Cerebellar cortex (tissue), 1 donor: ENCODE results near the gene GFRA1.
A peak's percentile ranks its signal among the peaks of the same experiment; 100 is the strongest.
"Not testable (repeated sequence)": the region's sequence is repeated elsewhere in the genome, so short reads cannot be mapped to it uniquely, and the experiment has no call there.

Source experiments
- DNase-seq: peaks from one replicate; pipeline ENCODE4 v3.0.0-alpha.2; 2015; ENCODE audit warnings: low spot score

Gene GFRA1

DNA sequence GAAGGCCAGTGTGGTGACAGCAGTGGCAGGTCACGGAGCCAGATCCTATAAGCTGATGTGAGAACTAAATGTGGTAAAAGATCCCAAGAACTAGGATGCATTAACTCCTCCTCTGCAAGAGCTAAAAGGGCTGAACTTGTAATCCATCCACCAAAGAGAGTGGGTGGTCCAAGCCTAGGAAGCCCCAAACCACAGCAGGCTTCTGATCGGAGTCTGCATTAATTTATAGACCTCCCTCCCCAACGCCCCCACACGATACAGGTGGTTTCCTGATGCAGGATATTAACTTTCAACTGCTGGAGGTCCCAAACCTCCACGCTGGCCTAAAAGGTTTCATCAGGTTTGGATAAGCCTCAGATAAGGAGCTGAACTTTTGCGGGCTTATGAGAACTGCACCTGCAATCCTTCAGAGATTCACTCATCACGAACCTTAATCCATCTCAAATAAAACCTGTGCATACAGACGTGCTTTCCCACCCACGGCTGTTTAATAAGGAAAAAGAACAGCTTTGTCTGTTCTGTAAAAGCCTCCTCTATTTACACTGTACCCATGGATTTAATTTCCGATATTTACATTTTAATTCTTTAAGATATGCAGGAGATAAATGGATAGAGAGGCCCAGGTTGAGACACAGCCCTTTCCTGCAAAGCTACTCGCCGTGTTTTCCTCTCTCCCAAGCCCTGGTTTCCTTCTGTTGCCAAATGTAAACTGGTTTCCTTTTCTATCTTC, 74.9 kb downstream of the GFRA1 start:
- DNase-seq = no peak

- DNase-seq = no peak
Measured at GRCh38 chr10:116195583-116195982, 77.4 kb downstream of the GFRA1 start.

DNA sequence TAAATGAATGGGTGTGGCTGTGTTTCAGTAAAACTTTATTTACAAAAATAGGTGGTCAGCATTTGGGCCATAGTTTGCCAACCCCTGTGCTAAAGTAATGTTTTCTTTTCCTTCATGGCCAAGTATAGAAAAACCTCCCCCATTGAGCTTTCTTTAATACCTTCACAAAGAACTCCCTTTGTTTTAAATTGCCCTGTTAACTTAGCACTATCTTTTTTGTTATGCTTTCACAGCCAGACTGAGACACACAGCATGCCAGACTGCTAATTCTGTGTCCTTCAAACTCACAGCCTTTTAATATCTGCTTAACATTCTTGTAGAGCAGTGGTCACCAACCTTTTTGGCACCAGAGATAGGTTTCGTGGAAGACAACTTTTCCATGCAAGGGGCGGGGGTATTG, 78.0 kb downstream of the GFRA1 start:
- no peak for DNase-seq

GRCh38 chr10:116194061-116194460, 78.9 kb downstream of the GFRA1 start:
- DNase-seq = no peak

GRCh38 chr10:116190883-116191282, 82.1 kb downstream of the GFRA1 start:
- DNase-seq = no peak

GRCh38 chr10:116186273-116186672, 86.7 kb downstream of the GFRA1 start:
- no peak for DNase-seq

GRCh38 chr10:116185199-116185867, 87.7 kb downstream of the GFRA1 start:
- no peak for DNase-seq

- DNase-seq = peak; percentile 38
Measured at GRCh38 chr10:116184512-116184794, 88.6 kb downstream of the GFRA1 start.

DNA sequence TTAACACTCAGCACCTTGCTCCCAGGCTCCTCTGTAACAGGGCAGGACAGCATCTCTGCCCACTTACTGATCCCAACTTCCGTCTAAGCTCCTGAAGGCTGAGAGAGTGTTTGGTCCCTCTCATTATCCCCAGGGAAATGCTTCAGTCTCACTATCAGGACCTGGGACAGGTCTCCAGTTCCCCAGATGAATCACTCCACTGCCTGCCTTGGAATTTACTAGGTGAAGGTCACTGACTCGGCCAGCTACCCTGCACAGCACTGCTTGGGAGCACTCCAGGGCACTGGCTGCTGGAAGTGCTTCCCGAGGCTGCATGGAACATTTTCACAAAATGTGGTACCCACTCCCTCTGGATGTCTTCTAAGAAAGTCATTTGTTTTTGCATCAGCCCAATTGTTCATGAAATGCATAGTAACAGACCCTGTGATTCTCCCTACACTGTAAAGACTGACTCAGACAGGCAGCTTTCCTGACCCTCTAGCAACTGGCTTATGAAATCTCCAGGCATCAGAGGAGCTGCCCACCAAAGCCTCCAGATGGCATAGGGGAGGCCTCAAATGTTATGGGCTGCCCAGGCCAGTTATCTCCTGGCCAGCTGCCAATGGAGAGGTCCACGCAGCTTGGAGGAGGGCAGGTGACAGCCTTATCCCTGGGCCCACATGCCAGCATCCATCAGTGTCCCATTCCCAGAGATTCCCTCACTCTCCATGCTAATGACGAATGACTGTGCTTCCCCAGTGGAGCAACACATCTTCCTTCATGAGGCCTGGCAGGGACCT, 89.1 kb downstream of the GFRA1 start:
- peak; percentile 61 for DNase-seq

DNA sequence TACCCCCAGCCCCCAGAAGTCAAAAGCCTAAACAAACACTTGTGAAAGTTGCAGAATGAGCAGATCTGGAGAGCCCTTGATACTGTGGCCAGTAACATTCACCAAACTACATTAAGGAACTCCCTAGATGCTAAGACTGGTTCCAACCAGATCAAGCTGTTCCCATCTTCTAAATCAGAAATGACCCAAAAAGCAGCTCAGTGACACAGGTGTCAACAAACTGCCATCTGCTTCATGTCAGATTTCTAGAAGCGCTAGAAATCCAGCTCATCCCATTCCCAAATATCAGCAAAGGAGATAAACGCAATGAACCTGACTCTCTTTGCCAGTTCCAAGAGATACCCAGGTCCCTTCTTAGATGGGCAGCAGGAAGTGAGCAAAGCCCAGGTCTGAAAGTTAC, 90.6 kb downstream of the GFRA1 start:
- DNase-seq = peak; percentile 72

DNA sequence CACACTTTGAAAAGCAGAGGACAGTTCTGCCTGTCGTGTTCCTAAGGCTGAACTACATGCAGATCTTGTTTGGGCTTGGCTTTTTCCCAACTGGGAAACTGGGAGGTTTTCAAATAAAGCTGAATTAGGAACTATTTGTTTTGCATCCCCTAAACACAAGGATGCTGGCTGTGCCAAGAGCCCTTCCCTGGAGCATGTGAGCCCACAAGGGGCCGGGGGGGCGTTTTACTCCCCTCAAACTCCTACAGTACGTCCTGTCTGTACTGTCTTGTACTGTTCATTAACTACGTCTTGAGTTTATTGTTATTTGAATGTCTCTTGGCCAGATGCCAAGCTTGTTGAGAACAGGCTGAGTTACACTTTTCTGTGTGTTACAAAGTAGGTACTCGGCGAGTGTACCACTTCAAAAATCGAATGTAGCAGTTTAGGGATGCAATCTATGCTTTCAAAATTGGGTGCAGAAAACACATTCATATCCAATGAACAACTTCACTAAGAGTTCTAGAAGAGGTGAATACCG, 94.9 kb downstream of the GFRA1 start:
- DNase-seq = no peak

GRCh38 chr10:116175231-116175630, 97.8 kb downstream of the GFRA1 start:
- no peak for DNase-seq

GRCh38 chr10:116171505-116171904, 101.5 kb downstream of the GFRA1 start:
- DNase-seq = no peak

GRCh38 chr10:116170815-116171250, 102.2 kb downstream of the GFRA1 start:
- DNase-seq = no peak

- DNase-seq = no peak
Measured at GRCh38 chr10:116169782-116170445, 103.1 kb downstream of the GFRA1 start.

GRCh38 chr10:116168745-116169144, 104.3 kb downstream of the GFRA1 start:
- DNase-seq = no peak

GRCh38 chr10:116168329-116168728, 104.7 kb downstream of the GFRA1 start:
- peak; percentile 44 for DNase-seq

GRCh38 chr10:116165941-116166340, 107.1 kb downstream of the GFRA1 start:
- DNase-seq = not testable (repeated sequence)

GRCh38 chr10:116164291-116164690, 108.7 kb downstream of the GFRA1 start:
- DNase-seq = no peak

GRCh38 chr10:116163333-116164131, 109.5 kb downstream of the GFRA1 start:
- DNase-seq = no peak

GRCh38 chr10:116162851-116163250, 110.2 kb downstream of the GFRA1 start:
- no peak for DNase-seq
